ENCODE results near the gene PLA2G4B. TPM values are rescaled to one million over a fixed set of nuclear protein-coding genes. Genes with fewer than 3 reads are reported as not detected.

Gene PLA2G4B
- total RNA-seq, 1 experiment from 2014 or later: 0.92 TPM

GRCh38 chr15:41861736-41862356, 23.2 kb downstream of the PLA2G4B start:
- in situ Hi-C loops (cut with HindIII; ENCODE audit: low sequenced_read_pairs): no loop called here
- peak; percentile 72 for DNase-seq (ENCODE audit: low spot score)

- peak; percentile 63 for DNase-seq (ENCODE audit: low spot score)
- in situ Hi-C loops (cut with HindIII; ENCODE audit: low sequenced_read_pairs): no loop called here
Measured at GRCh38 chr15:41862515-41863116, 24.0 kb downstream of the PLA2G4B start.

- in situ Hi-C loops (cut with HindIII; ENCODE audit: low sequenced_read_pairs): no loop called here
- DNase-seq (ENCODE audit: low spot score): no peak
Measured at GRCh38 chr15:41865490-41866055, 26.9 kb downstream of the PLA2G4B start.

- in situ Hi-C loops (cut with HindIII; ENCODE audit: low sequenced_read_pairs): no loop called here
- no peak for DNase-seq (ENCODE audit: low spot score)
Measured at GRCh38 chr15:41866263-41866703, 27.6 kb downstream of the PLA2G4B start.

DNA sequence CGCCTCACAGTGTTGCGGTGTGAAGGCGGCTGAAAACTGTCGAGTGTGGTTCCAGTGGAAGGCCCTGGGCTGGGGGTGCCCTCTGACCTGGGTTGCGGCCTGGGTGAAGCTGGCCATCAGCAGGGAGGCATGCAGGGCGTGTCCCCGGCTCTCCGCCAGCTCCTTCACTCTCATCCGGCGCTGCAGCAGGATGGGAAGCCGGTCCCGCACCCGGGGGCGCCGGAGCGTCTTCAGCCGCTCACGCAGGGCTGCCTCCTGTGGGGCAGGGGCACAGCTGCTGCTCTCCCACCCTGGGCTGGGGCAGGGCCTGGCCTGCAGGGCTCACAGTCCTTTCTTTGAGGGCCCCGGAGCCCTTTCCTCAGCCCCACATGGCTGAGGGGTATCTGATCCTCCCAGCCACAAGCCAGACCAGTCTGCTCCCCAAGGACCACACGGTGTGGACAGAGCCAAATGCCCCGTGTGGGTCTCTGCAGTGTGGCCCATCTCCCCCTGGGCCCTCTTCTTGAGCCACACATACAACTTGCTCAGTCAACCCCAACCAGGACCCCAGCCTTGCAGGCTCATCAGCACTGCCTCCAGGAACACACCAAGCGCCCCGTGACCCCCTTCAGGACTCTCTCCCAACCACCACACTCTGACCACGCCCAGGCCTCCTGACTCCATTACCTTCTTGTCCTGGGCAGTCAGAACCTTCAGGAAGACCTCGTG, 28.4 kb downstream of the PLA2G4B start:
- in situ Hi-C loops (cut with HindIII; ENCODE audit: low sequenced_read_pairs): no loop called here
- DNase-seq (ENCODE audit: low spot score): no peak

- in situ Hi-C loops (cut with HindIII; ENCODE audit: low sequenced_read_pairs): no loop called here
- DNase-seq (ENCODE audit: low spot score): no peak
Measured at GRCh38 chr15:41868321-41868720, 29.7 kb downstream of the PLA2G4B start.

GRCh38 chr15:41869770-41870688, 31.4 kb downstream of the PLA2G4B start:
- DNase-seq (ENCODE audit: low spot score): no peak
- in situ Hi-C loops (cut with HindIII; ENCODE audit: low sequenced_read_pairs): no loop called here

DNA sequence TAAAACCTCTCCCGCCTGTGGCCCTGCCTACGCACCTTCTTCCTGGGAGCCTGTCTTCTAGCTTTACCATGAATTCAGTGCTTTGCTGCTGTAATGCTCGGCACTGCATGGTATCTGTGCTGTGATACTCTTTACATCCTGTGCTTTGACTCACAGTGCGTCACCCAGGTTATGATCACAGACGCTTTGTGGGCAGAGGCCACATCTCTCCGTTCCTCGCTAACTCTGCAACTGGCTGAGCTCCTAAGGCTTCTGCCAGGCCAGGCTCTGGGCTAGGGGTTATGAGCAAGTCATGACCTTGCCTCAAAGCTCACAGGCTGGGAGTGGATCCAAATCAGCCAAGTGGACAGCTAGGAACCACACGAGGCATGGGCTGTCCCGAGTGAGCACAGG, 32.0 kb downstream of the PLA2G4B start:
- DNase-seq (ENCODE audit: low spot score): no peak
- in situ Hi-C loops (cut with HindIII; ENCODE audit: low sequenced_read_pairs): no loop called here

GRCh38 chr15:41871175-41871905, 32.7 kb downstream of the PLA2G4B start:
- in situ Hi-C loops (cut with HindIII; ENCODE audit: low sequenced_read_pairs): no loop called here
- DNase-seq (ENCODE audit: low spot score): no peak

DNA sequence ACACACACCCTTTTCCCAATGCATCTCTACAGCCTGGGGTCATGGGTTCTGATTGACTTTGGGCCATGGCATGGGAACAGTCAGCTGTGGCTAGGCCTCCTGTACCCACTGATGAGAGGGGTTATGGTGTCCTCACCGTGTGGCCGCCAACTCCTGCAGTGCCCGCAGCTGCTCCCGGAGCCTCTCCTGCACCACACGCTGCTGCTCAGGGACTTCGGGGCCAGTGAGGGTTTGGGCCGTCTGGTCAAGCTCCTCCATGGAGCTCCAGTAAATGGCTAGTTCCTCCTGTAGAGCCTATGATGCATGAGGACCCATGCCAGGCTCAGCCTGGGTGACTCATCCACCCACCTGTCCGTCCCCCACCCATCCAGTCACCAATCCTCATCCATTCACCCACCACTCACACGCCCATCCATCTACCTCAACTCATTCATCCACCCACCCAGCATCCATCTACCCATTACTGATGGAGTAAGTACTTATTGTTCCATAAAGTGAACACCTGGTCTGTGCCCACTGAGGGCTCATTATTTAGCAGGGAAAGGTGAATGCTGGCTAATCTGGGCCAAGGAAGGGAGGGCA, 33.6 kb downstream of the PLA2G4B start:
- in situ Hi-C loops (cut with HindIII; ENCODE audit: low sequenced_read_pairs): no loop called here
- no peak for DNase-seq (ENCODE audit: low spot score)

- in situ Hi-C loops (cut with HindIII; ENCODE audit: low sequenced_read_pairs): no loop called here
- no peak for DNase-seq (ENCODE audit: low spot score)
Measured at GRCh38 chr15:41873711-41874110, 35.1 kb downstream of the PLA2G4B start.

DNA sequence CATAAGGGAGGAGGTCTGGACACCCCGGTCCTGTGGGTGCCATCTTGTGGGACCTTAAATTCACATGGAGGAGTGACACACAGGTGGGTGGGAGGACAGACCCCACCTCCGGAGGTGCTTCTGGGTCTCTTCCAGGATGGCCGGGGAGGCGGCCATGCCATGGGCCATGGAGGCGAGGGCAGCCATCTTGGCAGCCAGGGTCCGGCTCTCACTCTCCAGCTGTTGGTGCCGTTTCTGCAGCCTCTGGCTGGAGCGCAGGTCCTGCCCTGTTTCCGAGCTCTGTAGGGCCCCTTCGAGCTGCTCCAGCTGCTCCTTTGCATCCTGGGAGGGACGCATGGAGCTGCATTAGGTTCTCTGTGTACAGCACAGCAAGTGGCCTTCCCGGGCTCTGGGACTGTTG, 36.1 kb downstream of the PLA2G4B start:
- in situ Hi-C loops (cut with HindIII; ENCODE audit: low sequenced_read_pairs): no loop called here
- DNase-seq (ENCODE audit: low spot score): no peak

DNA sequence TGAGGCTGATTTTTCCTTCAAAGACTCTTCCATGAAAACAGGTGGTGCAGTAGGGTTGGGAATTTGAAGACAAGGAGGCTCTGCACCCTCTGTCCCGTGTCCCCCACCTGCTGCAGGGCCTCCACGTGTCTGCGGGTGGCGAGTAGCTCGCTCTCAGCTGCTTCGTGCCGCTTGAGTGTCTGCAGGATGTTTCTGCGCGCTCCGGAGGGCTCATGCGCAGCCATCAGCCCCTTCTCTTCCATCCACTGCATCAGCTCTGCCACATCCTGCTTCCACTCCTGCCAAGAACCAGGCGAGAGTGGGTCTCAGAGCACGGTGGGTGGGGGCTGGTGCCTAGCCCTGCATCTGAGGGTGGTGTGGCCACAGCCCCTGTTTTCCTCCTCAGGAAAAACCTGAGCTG, 37.4 kb downstream of the PLA2G4B start:
- DNase-seq (ENCODE audit: low spot score): no peak
- in situ Hi-C loops (cut with HindIII; ENCODE audit: low sequenced_read_pairs): no loop called here

DNA sequence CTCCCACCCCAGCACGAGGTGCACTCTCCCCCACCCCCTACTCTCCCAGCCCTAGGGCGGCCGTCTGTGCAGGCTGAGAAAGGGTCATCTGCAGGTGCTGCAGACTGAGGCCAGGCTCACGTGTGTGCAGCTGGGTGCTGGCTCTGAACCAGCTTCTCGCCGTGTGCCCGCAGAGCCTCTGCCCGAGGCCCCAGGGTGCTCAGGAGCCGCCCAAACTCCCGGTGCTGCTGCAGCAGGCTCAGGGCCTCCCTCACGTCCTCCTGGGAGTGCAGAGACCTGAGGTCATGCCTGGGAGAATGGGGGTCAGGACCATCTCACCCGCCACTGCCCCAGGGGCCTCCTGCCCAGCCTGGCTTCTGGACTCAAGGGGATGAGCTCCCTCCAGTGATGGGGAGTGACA, 38.0 kb downstream of the PLA2G4B start:
- in situ Hi-C loops (cut with HindIII; ENCODE audit: low sequenced_read_pairs): no loop called here
- DNase-seq (ENCODE audit: low spot score): no peak

DNA sequence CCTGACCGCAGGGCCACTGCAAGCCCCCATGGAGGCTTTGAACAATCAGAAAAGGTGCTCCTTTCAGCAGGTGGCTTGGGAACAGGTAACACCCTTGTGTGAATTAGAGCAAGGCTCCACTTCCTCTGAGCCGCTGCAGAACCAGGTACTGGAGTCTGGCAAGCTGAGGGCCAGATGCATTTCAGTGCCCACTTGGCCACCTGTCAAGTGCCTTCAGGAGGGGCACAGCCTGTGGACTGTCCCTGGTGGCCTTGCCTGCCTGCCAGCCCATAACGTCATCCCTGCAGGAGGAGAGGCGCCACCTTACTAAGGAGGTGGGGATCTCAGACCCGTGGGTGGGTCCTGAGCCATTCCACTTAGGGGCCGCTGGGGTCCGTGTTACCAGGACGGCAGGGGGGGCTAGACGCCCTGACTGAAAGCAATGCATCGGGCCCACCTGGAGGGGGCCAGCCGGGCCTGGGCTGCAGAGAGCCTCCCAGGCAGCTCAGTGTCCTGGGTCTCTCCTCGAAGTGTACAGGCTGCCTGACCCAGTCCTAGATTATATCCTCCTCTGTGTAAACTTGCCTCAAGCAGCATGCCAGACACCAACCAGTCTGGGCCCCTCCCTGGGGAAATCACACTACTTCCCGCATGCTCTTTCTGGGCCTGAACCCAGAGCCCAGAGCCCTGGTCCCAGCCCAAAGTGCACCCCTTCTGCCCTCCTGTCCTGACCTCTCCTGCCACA, 39.1 kb downstream of the PLA2G4B start:
- no peak for DNase-seq (ENCODE audit: low spot score)
- in situ Hi-C loops (cut with HindIII; ENCODE audit: low sequenced_read_pairs): no loop called here

DNA sequence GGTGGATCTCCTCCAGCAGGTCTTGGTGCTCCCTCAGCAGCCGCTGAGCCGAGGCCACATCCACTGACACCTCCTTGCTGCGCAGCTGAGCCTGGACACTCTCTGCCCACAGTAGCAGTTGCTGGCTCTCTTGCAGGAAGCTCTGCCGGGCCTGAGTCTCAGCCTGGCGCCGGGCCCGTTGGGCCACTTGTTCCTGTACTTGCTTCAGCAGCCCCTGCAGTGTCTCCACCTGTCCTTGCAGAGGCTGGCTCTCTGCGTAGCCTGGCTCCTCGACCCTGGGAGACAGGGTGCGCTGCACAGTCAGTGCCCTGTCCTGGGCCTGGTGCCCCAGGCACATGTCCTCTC, 39.7 kb downstream of the PLA2G4B start:
- DNase-seq (ENCODE audit: low spot score): peak; percentile 99
- in situ Hi-C loops (cut with HindIII; ENCODE audit: low sequenced_read_pairs): no loop called here

DNA sequence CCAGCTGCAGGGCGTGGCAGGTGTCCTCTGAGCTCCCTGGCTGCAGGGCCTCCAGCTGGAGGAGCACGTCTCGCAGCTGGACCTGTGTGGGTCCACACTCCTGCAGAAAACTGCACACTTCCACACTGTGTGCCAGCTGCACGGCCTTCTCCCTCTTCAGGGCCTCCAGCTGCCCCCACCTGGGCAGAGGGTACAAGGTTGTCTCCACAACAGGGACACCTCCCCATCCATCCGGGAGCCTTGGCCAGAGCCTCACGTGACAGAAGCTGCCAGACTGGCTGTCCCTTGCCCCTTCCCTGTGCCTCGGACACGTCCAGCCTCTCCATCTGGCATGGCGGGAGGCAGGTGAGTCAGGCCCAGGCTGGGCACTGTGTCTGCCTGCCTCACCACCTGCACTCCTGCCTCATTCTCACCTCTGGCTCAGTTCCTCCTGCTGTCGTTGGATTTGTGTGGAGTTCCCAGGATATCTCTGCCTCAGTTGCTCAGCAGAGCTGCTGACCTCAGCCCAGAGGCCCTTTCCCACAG, 40.7 kb downstream of the PLA2G4B start:
- in situ Hi-C loops (cut with HindIII; ENCODE audit: low sequenced_read_pairs): no loop called here
- peak; percentile 77 for DNase-seq (ENCODE audit: low spot score)
